ENCODE results near the gene IQUB.
"Not testable (repeated sequence)": the region's sequence is repeated elsewhere in the genome, so short reads cannot be mapped to it uniquely, and the experiment has no call there.

IQUB gene

GRCh38 chr7:123485187-123485586 is 49.2 kb downstream of the IQUB start:
- no peak for DNase-seq

- no peak for DNase-seq
Observed at GRCh38 chr7:123484199-123484598, 50.2 kb downstream of the IQUB start.

GRCh38 chr7:123480107-123480506 is 54.3 kb downstream of the IQUB start:
- DNase-seq, result no peak

- not testable (repeated sequence) for DNase-seq
Observed at GRCh38 chr7:123478056-123478455, 56.3 kb downstream of the IQUB start.

- no peak for DNase-seq
Observed at GRCh38 chr7:123472750-123473445, 61.5 kb downstream of the IQUB start.

GRCh38 chr7:123472327-123472726 is 62.1 kb downstream of the IQUB start:
- DNase-seq, result no peak

- no peak for DNase-seq
Observed at GRCh38 chr7:123468303-123468702, 66.1 kb downstream of the IQUB start.

GRCh38 chr7:123463890-123464289 is 70.5 kb downstream of the IQUB start:
- DNase-seq, result no peak

- DNase-seq, result no peak
Observed at GRCh38 chr7:123460616-123461015, 73.8 kb downstream of the IQUB start.

- DNase-seq, result no peak
Observed at GRCh38 chr7:123455965-123456470, 78.4 kb downstream of the IQUB start.

GRCh38 chr7:123440101-123440548 is 94.3 kb downstream of the IQUB start:
- DNase-seq, result no peak

- no peak for DNase-seq
Observed at GRCh38 chr7:123439191-123439590, 95.2 kb downstream of the IQUB start.

- no peak for DNase-seq
Observed at GRCh38 chr7:123437447-123437995, 96.9 kb downstream of the IQUB start.

- no peak for DNase-seq
Observed at GRCh38 chr7:123435080-123435700, 99.2 kb downstream of the IQUB start.

GRCh38 chr7:123433665-123434064 is 100.7 kb downstream of the IQUB start:
- no peak for DNase-seq

- no peak for DNase-seq
Observed at GRCh38 chr7:123432601-123433000, 101.8 kb downstream of the IQUB start.

GRCh38 chr7:123431075-123431614 is 103.2 kb downstream of the IQUB start:
- no peak for DNase-seq

GRCh38 chr7:123425246-123425645 is 109.1 kb downstream of the IQUB start:
- no peak for DNase-seq

GRCh38 chr7:123424463-123424862 is 109.9 kb downstream of the IQUB start:
- DNase-seq, result no peak

GRCh38 chr7:123423622-123424021 is 110.8 kb downstream of the IQUB start:
- no peak for DNase-seq

- no peak for DNase-seq
Observed at GRCh38 chr7:123417580-123417979, 116.8 kb downstream of the IQUB start.

GRCh38 chr7:123415625-123416024 is 118.8 kb downstream of the IQUB start:
- DNase-seq, result no peak

- no peak for DNase-seq
Observed at GRCh38 chr7:123410273-123410904, 124.0 kb downstream of the IQUB start.
